Activated CD4-positive, alpha-beta memory T cell treated with anti-CD3 and anti-CD28 coated beads for 36 hours (primary cell): ENCODE results near the gene ACTL6B. TPM values are rescaled to one million over a fixed set of nuclear protein-coding genes. Genes with fewer than 3 reads are reported as not detected.

Source experiments
- CTCF ChIA-PET: fragments of 350-600 bp; sonication (Branson Sonifier 250); formaldehyde crosslinking; loops from one replicate; lab custom pipeline; 2021; ENCODE audit warnings: antibody characterized with exemption, inconsistent platforms; lab: Charles Lee
- POLR2A ChIA-PET: fragments of 350-600 bp; sonication (Branson Sonifier 250); formaldehyde crosslinking; loops from one replicate; lab custom pipeline; 2021; ENCODE audit warnings: antibody characterized with exemption; lab: Charles Lee
- DNase-seq: peaks from one replicate; pipeline ENCODE4 v3.0.0-alpha.2; 2020
- H3K27ac Mint-ChIP-seq: one replicate; pipeline ENCODE4 v1.8.0; 2021; ENCODE audit warnings: mixed read lengths
- H3K27me3 Mint-ChIP-seq: one replicate; pipeline ENCODE4 v1.8.0; 2021; ENCODE audit warnings: mixed read lengths
- H3K36me3 Mint-ChIP-seq: one replicate; pipeline ENCODE4 v1.8.0; 2021; ENCODE audit warnings: mixed read lengths
- H3K4me1 Mint-ChIP-seq: one replicate; pipeline ENCODE4 v1.8.0; 2021; ENCODE audit warnings: low read depth, mixed read lengths
- H3K4me3 Mint-ChIP-seq: one replicate; pipeline ENCODE4 v1.8.0; 2021; ENCODE audit warnings: mild to moderate bottlenecking, mixed read lengths
- H3K9me3 Mint-ChIP-seq: one replicate; pipeline ENCODE4 v1.8.0; 2021; ENCODE audit warnings: mixed read lengths
- intact Hi-C: fragments of 100-400 bp; cut with micrococcal nuclease; formaldehyde crosslinking; loops from one replicate; pipeline ENCODE4 v1.15.1; 2023
- total RNA-seq, 2 experiments: library from RNA; stranded (reverse); gene quantifications; one replicate each; pipeline ENCODE4 v1.2.3, GENCODE V29; 2021

ACTL6B gene
- total RNA-seq, 2 experiments from 2014 or later = not detected

DNA sequence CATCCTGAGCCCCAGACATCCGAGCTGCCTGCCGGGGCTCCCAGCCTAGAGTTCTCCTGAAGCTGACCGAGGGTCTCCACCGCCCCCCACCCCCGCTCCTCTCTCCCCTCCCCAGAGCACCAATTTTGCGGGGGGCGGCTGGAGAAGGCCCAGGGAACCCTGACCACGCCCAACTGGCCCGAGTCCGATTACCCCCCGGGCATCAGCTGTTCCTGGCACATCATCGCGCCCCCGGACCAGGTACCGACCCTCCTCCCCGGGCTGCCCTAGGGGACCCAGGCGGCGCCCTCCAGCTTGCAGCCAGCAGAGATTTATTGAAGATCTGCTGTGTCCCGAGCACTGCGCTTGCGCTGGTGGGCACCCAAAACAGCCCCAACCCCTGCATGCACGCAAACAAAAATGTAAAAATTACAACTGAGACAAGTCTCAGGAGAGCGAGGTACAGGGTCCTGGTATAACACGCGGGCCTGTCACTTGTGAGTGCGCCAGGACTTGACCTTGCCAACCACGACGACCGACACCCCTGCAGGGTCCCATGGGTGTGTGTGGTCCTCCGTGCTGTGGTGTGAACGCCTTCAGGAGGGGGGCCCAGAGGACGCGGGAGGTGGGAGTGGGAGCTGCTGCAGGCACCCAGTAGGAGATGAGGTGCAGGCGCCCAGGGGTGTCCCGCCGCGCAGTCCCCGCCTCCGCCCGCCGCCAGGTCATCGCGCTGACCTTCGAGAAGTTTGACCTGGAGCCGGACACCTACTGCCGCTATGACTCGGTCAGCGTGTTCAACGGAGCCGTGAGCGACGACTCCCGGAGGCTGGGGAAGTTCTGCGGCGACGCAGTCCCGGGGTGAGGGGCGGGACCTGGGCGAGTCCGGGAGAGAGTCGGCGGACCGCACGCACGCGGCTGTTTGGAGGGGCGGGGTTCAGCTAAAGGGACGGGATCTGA lies 51.0 kb downstream of the ACTL6B start:
- H3K36me3 Mint-ChIP-seq = no peaks in the 10 kb centered on the region
- peaks cover 18% of the 10 kb centered on the region for H3K4me1 Mint-ChIP-seq
- no peaks in the 10 kb centered on the region for H3K9me3 Mint-ChIP-seq
- H3K27ac Mint-ChIP-seq = no peak overlapping the region
- CTCF ChIA-PET = interaction anchor here (0.8 to 2.2 kb wide), 8 partner anchors 15 to 247 kb away, joined by 3 to 13 read pairs (median 4); partner anchors contain the start of genes FBXO24, LRCH4, POP7 and SLC12A9
- peak; percentile 61 for DNase-seq
- POLR2A ChIA-PET = interaction anchor here (0.7 to 1.4 kb wide), 3 partner anchors 19 to 34 kb away, joined by 3 to 5 read pairs (median 3); partner anchors contain the start of genes FBXO24 and LRCH4
- intact Hi-C loops = loop anchor here (1.0 to 2.0 kb wide), 4 partner anchors 7 to 90 kb away; partner anchors contain the start of genes FBXO24, GIGYF1, LRCH4 and MOSPD3
- H3K4me3 Mint-ChIP-seq = peak overlapping the region; percentile 70
- H3K27me3 Mint-ChIP-seq = no peaks in the 10 kb centered on the region

DNA sequence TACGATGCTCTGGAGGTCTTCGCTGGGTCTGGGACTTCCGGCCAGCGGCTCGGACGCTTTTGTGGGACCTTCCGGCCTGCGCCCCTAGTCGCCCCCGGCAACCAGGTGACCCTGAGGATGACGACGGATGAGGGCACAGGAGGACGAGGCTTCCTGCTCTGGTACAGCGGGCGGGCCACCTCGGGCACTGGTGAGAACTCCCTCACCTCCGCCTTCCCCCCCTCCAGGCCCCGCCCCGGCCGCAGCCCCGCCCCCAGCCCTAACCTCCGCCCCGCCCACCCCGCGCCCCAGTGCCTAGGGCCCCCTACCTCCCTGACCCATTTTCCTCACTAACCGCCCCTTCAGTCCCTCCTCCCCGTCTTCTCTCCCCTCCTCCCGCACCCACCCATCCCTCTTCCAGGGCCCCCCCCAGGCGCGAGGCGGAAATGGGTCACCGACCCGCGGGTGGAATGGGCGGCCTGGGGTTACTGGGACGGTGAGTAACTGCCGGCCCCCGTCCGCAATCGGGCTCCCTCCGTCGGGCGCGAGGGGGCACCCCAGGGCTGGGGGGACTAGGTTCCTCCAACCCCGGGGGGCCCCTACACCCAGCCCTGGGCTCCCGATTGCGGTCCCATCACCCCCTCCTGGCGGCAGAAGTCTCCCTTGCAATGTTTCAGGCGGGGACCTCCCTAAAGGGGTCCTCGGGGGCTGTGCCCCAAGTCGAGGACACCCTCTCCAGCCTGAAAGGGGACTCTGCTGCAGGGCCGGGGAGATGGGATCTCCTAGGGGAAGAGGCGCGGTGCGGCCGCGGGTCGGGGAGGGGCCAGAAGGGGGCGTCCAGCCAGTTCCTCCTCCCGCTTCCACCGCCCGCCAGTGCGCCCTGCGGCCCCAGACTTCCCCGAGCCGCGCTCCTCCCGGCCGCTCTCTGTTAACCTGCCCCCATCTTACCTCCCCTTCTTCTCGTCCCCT lies 51.9 kb downstream of the ACTL6B start:
- H3K4me3 Mint-ChIP-seq = peak overlapping the region; percentile 80
- CTCF ChIA-PET = interaction anchor here (0.8 to 2.2 kb wide), 13 partner anchors 9 to 248 kb away, joined by 3 to 13 read pairs (median 4); partner anchors contain the start of genes FBXO24, LRCH4, MOSPD3 and POP7
- intact Hi-C loops = loop anchor here (1.0 to 2.0 kb wide), 4 partner anchors 8 to 90 kb away; partner anchors contain the start of genes FBXO24, GIGYF1, LRCH4 and MOSPD3
- POLR2A ChIA-PET = interaction anchor here (0.7 to 1.8 kb wide), 4 partner anchors 8 to 101 kb away, joined by 3 to 5 read pairs (median 3); partner anchors contain the start of genes MOSPD3 and POP7
- peaks cover 18% of the 10 kb centered on the region for H3K4me1 Mint-ChIP-seq
- H3K27ac Mint-ChIP-seq = peak overlapping the region; percentile 52
- H3K27me3 Mint-ChIP-seq = no peaks in the 10 kb centered on the region
- peak; percentile 85 for DNase-seq
- no peaks in the 10 kb centered on the region for H3K9me3 Mint-ChIP-seq
- H3K36me3 Mint-ChIP-seq = no peaks in the 10 kb centered on the region

DNA sequence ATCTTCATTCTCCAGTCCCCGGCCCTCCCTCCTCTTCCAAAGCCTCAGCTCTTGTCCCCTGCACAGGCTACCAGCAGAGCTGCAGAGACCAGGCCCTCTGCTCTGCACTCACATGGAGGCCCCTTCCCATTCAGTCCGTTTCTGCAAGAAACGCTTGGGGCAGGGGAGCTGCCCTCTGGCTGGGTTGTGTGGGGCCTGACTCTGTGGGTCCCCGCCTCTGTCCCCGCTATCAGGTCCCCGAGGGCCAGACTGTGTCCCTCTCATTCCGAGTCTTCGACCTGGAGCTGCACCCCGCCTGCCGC lies 52.6 kb downstream of the ACTL6B start:
- POLR2A ChIA-PET = interaction anchor here (0.7 to 1.8 kb wide), 3 partner anchors 9 to 102 kb away, joined by 3 to 5 read pairs (median 3); partner anchors contain the start of genes MOSPD3 and POP7
- Mint-ChIP-seq H3K9me3 (no peaks in the 10 kb centered on the region), H3K27me3 (no peaks in the 10 kb centered on the region), H3K4me3 (peak overlapping the region; percentile 80), H3K4me1 (peaks cover 18% of the 10 kb centered on the region), H3K27ac (peak overlapping the region; percentile 52), H3K36me3 (no peaks in the 10 kb centered on the region)
- CTCF ChIA-PET = interaction anchor here (0.8 to 2.2 kb wide), 6 partner anchors 9 to 249 kb away, joined by 3 to 5 read pairs (median 4); partner anchors contain the start of genes FBXO24, MOSPD3 and SLC12A9
- intact Hi-C loops = loop anchor here (1.0 to 2.0 kb wide), 4 partner anchors 9 to 91 kb away; partner anchors contain the start of genes FBXO24, GIGYF1, LRCH4 and MOSPD3
- DNase-seq = no peak

DNA sequence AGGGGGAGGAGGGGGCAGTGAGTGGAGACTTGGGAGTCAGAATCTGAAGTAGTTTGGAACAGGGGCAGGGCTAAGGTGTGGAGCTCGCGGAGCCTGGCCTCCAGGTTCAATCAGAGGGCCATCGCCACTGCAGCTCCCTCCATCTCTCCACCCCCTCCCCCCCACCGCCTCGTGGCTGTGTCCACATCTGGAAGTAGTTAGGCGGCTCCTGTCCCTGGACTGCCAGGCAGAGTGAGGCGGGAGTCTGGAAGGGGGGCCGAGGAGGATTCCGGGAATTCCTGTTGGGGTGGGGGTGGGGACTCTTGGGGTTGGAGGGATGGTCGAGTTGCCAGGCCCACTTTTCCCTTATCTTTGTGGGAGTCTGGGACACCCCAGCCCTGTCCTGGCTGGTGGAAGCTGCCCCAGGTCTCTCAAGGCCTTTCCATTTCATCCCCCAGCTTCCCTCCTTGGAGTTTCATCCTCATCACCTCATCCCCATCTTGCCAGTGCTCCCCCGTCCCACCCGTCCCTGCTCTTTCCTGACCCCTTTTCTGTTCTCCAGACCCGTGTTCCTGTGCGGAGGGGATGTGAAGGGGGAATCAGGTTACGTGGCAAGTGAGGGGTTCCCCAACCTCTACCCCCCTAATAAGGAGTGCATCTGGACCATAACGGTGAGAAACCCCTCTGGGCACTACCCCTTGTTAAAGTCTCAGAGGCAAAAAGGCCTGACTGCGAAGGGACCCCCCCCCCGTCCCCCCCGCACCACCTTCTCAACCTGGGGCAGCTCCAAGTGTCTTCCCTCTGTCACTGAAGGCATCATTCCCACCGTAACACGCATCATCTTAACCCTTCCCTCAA lies 53.1 kb downstream of the ACTL6B start:
- H3K36me3 Mint-ChIP-seq = no peaks in the 10 kb centered on the region
- H3K9me3 Mint-ChIP-seq = no peaks in the 10 kb centered on the region
- H3K27me3 Mint-ChIP-seq = no peaks in the 10 kb centered on the region
- H3K4me3 Mint-ChIP-seq = peak overlapping the region; percentile 80
- H3K4me1 Mint-ChIP-seq = peaks cover 18% of the 10 kb centered on the region
- intact Hi-C loops = no loop called here
- DNase-seq = no peak
- H3K27ac Mint-ChIP-seq = no peak overlapping the region
- ChIA-PET CTCF (interaction anchor here (0.8 to 1.6 kb wide), 5 partner anchors 10 to 102 kb away, joined by 3 to 5 read pairs (median 4); partner anchors contain the start of genes FBXO24 and MOSPD3), POLR2A (interaction anchor here (1.2 to 1.8 kb wide), 2 partner anchors 30 to 102 kb away, joined by 3 to 5 read pairs; partner anchors contain the start of gene POP7)

DNA sequence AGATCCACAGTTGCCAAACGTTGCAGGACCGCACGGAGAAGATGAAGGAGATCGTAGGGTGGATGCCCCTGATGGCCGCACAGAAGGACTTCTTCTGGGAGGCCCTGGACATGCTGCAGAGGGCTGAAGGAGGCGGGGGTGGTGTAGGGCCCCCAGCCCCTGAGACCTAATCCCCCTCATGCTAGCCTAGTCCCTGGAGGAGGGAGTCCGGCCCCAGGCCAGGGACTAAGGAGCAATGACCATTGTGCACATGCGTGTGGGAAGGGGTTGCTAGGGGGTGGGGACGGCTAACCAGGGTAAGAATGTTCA lies 55.6 kb downstream of the ACTL6B start:
- ChIA-PET POLR2A (no interaction called here), CTCF (no interaction called here)
- Mint-ChIP-seq H3K4me3 (no peak overlapping the region), H3K36me3 (no peaks in the 10 kb centered on the region), H3K27ac (no peak overlapping the region), H3K9me3 (no peaks in the 10 kb centered on the region), H3K27me3 (no peaks in the 10 kb centered on the region), H3K4me1 (peaks cover 16% of the 10 kb centered on the region)
- DNase-seq = no peak
- intact Hi-C loops = no loop called here

DNA sequence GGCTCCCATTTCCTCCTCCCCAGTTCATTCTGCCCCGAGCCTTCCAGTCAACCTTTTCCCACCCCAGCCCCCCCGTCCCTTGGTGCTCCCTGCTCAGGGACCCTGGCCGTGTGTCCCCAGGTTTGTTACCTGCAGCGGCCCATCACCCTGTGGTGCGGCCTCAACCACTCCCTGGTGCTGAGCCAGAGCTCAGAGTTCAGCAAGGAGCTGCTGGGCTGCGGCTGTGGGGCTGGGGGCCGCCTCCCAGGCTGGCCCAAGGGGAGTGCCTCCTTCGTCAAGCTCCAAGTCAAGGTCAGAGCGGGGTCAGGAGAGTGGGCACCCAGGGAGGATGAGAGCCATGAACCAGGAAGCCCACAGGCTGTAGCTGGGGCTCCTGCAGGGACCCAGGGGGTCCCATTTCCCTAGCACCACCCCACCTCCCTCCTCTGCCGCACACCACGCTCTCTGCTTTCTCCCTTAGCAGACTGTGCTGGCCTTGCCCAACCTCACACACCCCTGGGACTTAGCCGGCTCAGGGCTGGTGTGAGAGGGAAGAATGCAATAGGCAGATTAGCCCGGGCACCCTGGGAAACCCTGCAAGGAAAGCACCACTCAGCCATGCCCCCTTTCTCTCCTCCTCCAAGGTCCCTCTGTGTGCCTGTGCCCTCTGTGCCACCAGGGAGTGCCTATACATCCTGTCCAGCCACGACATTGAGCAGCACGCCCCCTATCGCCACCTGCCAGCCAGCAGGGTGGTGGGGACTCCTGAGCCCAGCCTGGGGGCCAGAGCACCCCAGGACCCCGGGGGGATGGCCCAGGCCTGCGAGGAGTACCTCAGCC lies 56.1 kb downstream of the ACTL6B start:
- Mint-ChIP-seq H3K4me1 (peaks cover 11% of the 10 kb centered on the region), H3K27ac (no peak overlapping the region), H3K27me3 (no peaks in the 10 kb centered on the region), H3K36me3 (no peaks in the 10 kb centered on the region), H3K9me3 (no peaks in the 10 kb centered on the region), H3K4me3 (no peak overlapping the region)
- ChIA-PET CTCF (interaction anchor here (0.6 kb wide), 1 partner anchor 106 kb away, joined by 4 read pairs; the partner anchor contains the start of gene POP7), POLR2A (no interaction called here)
- no peak for DNase-seq
- intact Hi-C loops = no loop called here

DNA sequence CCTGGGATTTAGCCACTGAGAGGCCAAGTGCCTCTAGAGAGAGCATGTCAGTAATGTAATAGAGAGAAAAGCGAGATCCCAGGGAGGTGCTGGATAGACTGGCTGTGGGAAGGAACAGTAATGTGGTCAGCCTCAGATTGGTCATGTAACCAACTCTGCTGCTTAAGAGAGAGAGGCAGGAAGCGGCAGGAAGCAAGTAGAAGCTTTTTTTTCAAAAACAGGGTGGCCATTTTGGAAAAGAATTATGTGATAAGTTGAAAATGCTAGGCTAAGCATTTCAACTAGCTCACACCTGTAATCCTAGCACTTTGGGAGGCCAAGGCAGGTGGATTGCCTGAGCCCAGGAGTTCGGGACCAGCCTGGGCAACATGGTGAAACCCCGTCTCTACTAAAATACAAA lies 57.8 kb downstream of the ACTL6B start:
- DNase-seq = no peak
- no peak overlapping the region for H3K27ac Mint-ChIP-seq
- intact Hi-C loops = no loop called here
- no peaks in the 10 kb centered on the region for H3K27me3 Mint-ChIP-seq
- H3K9me3 Mint-ChIP-seq = no peaks in the 10 kb centered on the region
- ChIA-PET CTCF (interaction anchor here (1.2 kb wide), 1 partner anchor 107 kb away, joined by 3 read pairs; the partner anchor contains the start of gene POP7), POLR2A (no interaction called here)
- no peaks in the 10 kb centered on the region for H3K36me3 Mint-ChIP-seq
- H3K4me1 Mint-ChIP-seq = peaks cover 3% of the 10 kb centered on the region
- H3K4me3 Mint-ChIP-seq = no peak overlapping the region

DNA sequence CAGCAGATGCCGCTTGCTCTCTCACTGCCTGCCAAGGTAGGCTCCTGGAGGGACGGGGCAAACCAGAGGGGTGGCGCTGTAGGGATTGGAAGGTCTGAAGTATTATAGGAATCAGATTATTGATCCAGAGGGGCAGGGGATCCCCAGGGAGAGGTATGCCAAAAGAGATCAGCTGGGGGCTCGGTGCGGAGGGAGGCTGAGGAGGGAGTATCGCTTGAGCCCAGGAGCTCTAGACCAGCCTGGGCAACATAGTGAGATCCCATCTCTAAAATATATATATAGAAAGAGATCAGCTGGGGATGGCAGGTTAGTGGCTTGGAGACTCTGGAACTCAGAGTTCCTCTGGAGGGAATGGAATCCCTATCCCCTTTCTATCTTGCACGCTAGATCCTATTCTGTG lies 61.1 kb downstream of the ACTL6B start:
- H3K36me3 Mint-ChIP-seq = no peaks in the 10 kb centered on the region
- CTCF ChIA-PET = interaction anchor here (1.3 to 1.8 kb wide), 3 partner anchors 9 to 39 kb away, joined by 3 to 4 read pairs (median 4); partner anchors contain the start of gene FBXO24
- H3K27me3 Mint-ChIP-seq = no peaks in the 10 kb centered on the region
- intact Hi-C loops = no loop called here
- no peak overlapping the region for H3K27ac Mint-ChIP-seq
- POLR2A ChIA-PET = no interaction called here
- no peaks in the 10 kb centered on the region for H3K4me1 Mint-ChIP-seq
- no peaks in the 10 kb centered on the region for H3K9me3 Mint-ChIP-seq
- no peak for DNase-seq
- H3K4me3 Mint-ChIP-seq = no peak overlapping the region
